WERI-Rb-1 (cell line): Measurements from ENCODE around the gene USP30.

Experiments
- DNase-seq: peaks from one replicate; pipeline ENCODE4 v3.0.0-alpha.2; 2020
- H3K27ac ChIP-seq: fragments of 250-450 bp; sonication (Bioruptor Pico); 2 replicates; pipeline ENCODE4 v1.5.1; 2020; ENCODE audit warnings: mild to moderate bottlenecking, moderate library complexity
- H3K27me3 ChIP-seq: fragments of 250-450 bp; sonication (Bioruptor Pico); 2 replicates; pipeline ENCODE4 v1.5.1; 2021; ENCODE audit warnings: mild to moderate bottlenecking, low read depth, moderate library complexity; ENCODE audit not compliant: insufficient read depth, severe bottlenecking
- H3K36me3 ChIP-seq: fragments of 250-450 bp; sonication (Bioruptor Pico); 2 replicates; pipeline ENCODE4 v1.5.1; 2020; ENCODE audit warnings: mild to moderate bottlenecking, moderate library complexity
- H3K4me3 ChIP-seq: 2 replicates; pipeline ENCODE4 v1.5.1; 2011; ENCODE audit warnings: low read depth, mild to moderate bottlenecking, control low read depth, low read length
- H3K9me3 ChIP-seq: fragments of 250-450 bp; sonication (Bioruptor Pico); 2 replicates; pipeline ENCODE4 v1.5.1; 2021; ENCODE audit warnings: mild to moderate bottlenecking, moderate library complexity; ENCODE audit not compliant: severe bottlenecking
- CTCF ChIP-seq: IDR thresholded peaks from 2 replicates; pipeline ENCODE4 v1.5.1; 2011; ENCODE audit warnings: low read depth, mild to moderate bottlenecking, control low read depth, inconsistent platforms, low read length

Gene USP30

GRCh38 chr12:109126784-109127183, 74.4 kb downstream of the USP30 start:
- no peaks in the 10 kb centered on the region; the same call in 1 of the 2 replicates for H3K36me3 ChIP-seq
- no peaks in the 10 kb centered on the region for H3K9me3 ChIP-seq
- no peak for TF ChIP-seq CTCF
- no peak overlapping the region for H3K27ac ChIP-seq
- no peaks in the 10 kb centered on the region for H3K27me3 ChIP-seq
- H3K4me3 ChIP-seq, result no peak overlapping the region
- DNase-seq, result no peak

GRCh38 chr12:109127533-109128242, 75.3 kb downstream of the USP30 start:
- no peak for DNase-seq
- H3K36me3 ChIP-seq, result no peaks in the 10 kb centered on the region; the same call in 1 of the 2 replicates
- H3K27ac ChIP-seq, result no peak overlapping the region
- H3K4me3 ChIP-seq, result no peak overlapping the region
- no peaks in the 10 kb centered on the region for H3K9me3 ChIP-seq
- TF ChIP-seq CTCF, result no peak
- H3K27me3 ChIP-seq, result no peaks in the 10 kb centered on the region

- peak; percentile 35 for DNase-seq
- no peak overlapping the region for H3K4me3 ChIP-seq
- TF ChIP-seq CTCF, result no peak
- no peaks in the 10 kb centered on the region for H3K27me3 ChIP-seq
- no peaks in the 10 kb centered on the region for H3K9me3 ChIP-seq
- H3K27ac ChIP-seq, result no peak overlapping the region
- no peaks in the 10 kb centered on the region; the same call in 1 of the 2 replicates for H3K36me3 ChIP-seq
These were observed 78.1 kb downstream of the USP30 start for GRCh38 chr12:109130297-109131153.

DNA sequence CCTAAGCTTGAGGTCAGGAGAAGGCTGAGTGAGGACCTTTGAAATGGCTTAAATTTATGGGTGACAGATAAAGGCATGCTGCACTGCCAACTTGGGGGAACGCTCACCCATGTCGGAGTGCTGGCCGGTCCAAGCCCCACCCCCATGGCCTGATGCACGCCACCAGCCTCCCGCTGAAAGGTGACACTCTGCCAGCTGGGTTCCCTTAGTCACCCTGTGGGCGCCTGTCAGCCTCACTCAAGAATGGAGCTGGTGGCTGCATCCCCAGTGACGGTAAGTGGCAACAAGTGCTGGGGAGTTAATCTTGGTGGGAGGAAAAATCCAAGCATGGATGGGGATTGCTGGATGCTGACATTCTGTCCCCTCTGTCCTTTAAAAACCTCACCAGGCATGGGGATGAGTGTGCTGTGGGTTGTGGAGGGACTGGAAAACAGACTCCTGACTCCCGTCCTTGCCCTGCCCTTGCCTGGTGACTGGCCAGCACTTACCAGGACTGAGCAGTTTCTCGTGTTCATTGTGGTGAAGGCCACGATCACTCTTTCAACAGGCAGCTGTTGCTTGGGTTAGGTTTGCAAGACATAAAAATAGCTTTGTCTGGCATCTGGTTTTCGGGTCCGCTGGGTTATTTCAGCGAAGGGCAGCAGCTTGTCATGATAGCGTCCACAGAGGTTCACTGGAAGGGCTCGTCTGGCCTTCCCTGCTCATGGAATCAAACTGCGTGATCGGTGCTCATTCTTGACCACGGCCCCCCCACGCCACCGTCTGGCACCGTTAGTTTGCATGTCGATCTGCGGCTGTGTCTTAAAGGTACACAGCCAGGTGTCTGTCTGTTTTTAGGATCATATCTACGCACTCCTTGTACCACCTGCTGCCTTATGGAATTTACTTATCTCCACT, 79.0 kb downstream of the USP30 start:
- DNase-seq, result peak; percentile 11
- no peaks in the 10 kb centered on the region for H3K9me3 ChIP-seq
- no peaks in the 10 kb centered on the region for H3K27me3 ChIP-seq
- no peak overlapping the region for H3K4me3 ChIP-seq
- no peak overlapping the region for H3K27ac ChIP-seq
- no peak for TF ChIP-seq CTCF
- no peaks in the 10 kb centered on the region for H3K36me3 ChIP-seq

DNA sequence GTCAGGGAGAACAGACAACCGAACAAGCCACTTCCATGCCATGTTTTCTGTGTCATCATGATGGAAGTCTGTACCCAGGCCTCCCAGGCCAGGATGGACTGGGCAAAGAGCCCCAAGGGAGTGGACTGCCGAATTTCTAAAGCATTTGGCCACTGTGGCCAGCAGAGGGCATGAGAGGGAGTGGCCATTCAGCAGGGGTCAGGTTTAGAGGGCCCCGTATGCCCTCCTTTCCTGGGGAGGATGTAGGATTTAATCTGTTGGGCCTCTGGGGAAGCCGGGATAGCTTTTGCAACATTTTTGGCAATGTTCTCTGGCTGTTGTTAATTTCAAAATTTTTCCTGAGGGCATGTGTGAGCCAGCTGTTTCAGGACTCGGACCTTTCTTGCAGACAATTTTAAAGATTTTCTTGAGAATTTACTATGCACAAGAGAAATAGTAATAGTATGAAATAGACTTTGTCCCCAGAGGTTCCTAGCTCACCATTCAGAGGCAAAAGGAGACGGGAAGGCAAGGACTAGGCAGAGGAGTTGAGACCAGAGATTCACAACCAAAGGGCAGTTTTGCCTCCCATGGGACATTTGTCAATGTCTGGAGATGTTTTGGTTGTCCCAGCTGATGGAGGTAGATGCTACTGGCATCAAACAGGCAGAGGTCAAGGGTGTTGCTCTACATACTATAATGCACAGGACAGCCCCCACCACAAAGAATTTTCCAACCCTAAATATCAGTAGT, 82.0 kb downstream of the USP30 start:
- Histone ChIP-seq H3K27ac (no peak overlapping the region), H3K4me3 (no peak overlapping the region), H3K36me3 (no peaks in the 10 kb centered on the region), H3K27me3 (no peaks in the 10 kb centered on the region), H3K9me3 (no peaks in the 10 kb centered on the region)
- peak; percentile 77 for TF ChIP-seq CTCF
- peak; percentile 54 for DNase-seq
